COLO829 (cell line): ENCODE measurements around the gene BMERB1.
"Not testable (repeated sequence)": the region's sequence is repeated elsewhere in the genome, so short reads cannot be mapped to it uniquely, and the experiment has no call there.

Experiments
- DNase-seq: peaks from one replicate; pipeline ENCODE4 v3.0.0; 2012; ENCODE audit warnings: low spot score

The BMERB1 gene

GRCh38 chr16:15434425-15435215, at the start of gene BMERB1:
Gene BMERB1 (plus strand): TSS chr16:15434588. CDS start chr16:15434654, 66 bp downstream.
- DNase-seq = no peak

GRCh38 chr16:15388060-15388459, 46.3 kb upstream of the BMERB1 start:
- not testable (repeated sequence) for DNase-seq

- not testable (repeated sequence) for DNase-seq
These were observed 44.5 kb upstream of the BMERB1 start for GRCh38 chr16:15389916-15390315.

GRCh38 chr16:15393025-15393424, 41.4 kb upstream of the BMERB1 start:
- DNase-seq = not testable (repeated sequence)

GRCh38 chr16:15395631-15396508, 38.5 kb upstream of the BMERB1 start, which contains the start of gene MPV17L:
Gene MPV17L (plus strand): TSS chr16:15395754. CDS start chr16:15395898, 144 bp downstream.
- DNase-seq = not testable (repeated sequence)

- not testable (repeated sequence) for DNase-seq
These were observed 37.9 kb upstream of the BMERB1 start for GRCh38 chr16:15396509-15396829.

GRCh38 chr16:15396948-15397594, 37.3 kb upstream of the BMERB1 start:
- no peak for DNase-seq

- no peak for DNase-seq
These were observed 35.6 kb upstream of the BMERB1 start for GRCh38 chr16:15398618-15399316.

GRCh38 chr16:15399317-15399716, 35.1 kb upstream of the BMERB1 start:
- DNase-seq = no peak

- DNase-seq = not testable (repeated sequence)
These were observed 34.1 kb upstream of the BMERB1 start for GRCh38 chr16:15400314-15400713.

- no peak for DNase-seq
These were observed 32.4 kb upstream of the BMERB1 start for GRCh38 chr16:15401972-15402371.

- peak; percentile 28 for DNase-seq
These were observed 30.9 kb upstream of the BMERB1 start for GRCh38 chr16:15403392-15403995.

GRCh38 chr16:15404091-15404490, 30.3 kb upstream of the BMERB1 start:
- DNase-seq = not testable (repeated sequence)

- DNase-seq = no peak
These were observed 29.6 kb upstream of the BMERB1 start for GRCh38 chr16:15404792-15405191.

GRCh38 chr16:15407756-15408155, 26.6 kb upstream of the BMERB1 start:
- not testable (repeated sequence) for DNase-seq

GRCh38 chr16:15409476-15409875, 24.9 kb upstream of the BMERB1 start:
- DNase-seq = not testable (repeated sequence)

- no peak for DNase-seq
These were observed 18.8 kb upstream of the BMERB1 start for GRCh38 chr16:15415511-15415985.

GRCh38 chr16:15417197-15417596, 17.2 kb upstream of the BMERB1 start:
- DNase-seq = no peak

- DNase-seq = no peak
These were observed 16.2 kb upstream of the BMERB1 start for GRCh38 chr16:15418206-15418605.

GRCh38 chr16:15421696-15422095, 12.7 kb upstream of the BMERB1 start:
- DNase-seq = not testable (repeated sequence)

GRCh38 chr16:15422222-15422621, 12.2 kb upstream of the BMERB1 start:
- DNase-seq = no peak
